ENCODE results near the gene CLDN15.

- TF ChIP-seq CTCF (IDR thresholded peaks at IDR 0.05), result no peak
- no peak for TF ChIP-seq POLR2A (IDR thresholded peaks at IDR 0.05)
Measured at GRCh38 chr7:101271021-101271420, 33.4 kb upstream of the CLDN15 start.
